HG03432 (cell line): Measurements from ENCODE around the gene AHDC1.

Experiments
- ATAC-seq: cut with Tn5 transposase; IDR thresholded peaks from one replicate; pipeline ENCODE4 v1.9.1; 2021; ENCODE audit warnings: mild to moderate bottlenecking, moderate library complexity; ENCODE audit not compliant: unreplicated experiment

AHDC1 gene

GRCh38 chr1:27614625-27615344, 10.8 kb upstream of the AHDC1 start:
- ATAC-seq, result no peak

- no peak for ATAC-seq
Observed at GRCh38 chr1:27614043-27614624, 10.2 kb upstream of the AHDC1 start.

- ATAC-seq, result no peak
Observed at GRCh38 chr1:27612718-27613117, 8.8 kb upstream of the AHDC1 start.

GRCh38 chr1:27611450-27611849, 7.5 kb upstream of the AHDC1 start:
- ATAC-seq, result no peak

GRCh38 chr1:27609618-27610240, 5.8 kb upstream of the AHDC1 start:
- ATAC-seq, result no peak

GRCh38 chr1:27609210-27609555, 5.2 kb upstream of the AHDC1 start:
- ATAC-seq, result no peak

GRCh38 chr1:27607239-27607804, 3.4 kb upstream of the AHDC1 start:
- no peak for ATAC-seq

- ATAC-seq, result no peak
Observed at GRCh38 chr1:27606708-27607238, 2.8 kb upstream of the AHDC1 start.

GRCh38 chr1:27605796-27606707, 2.1 kb upstream of the AHDC1 start:
- ATAC-seq, result no peak

GRCh38 chr1:27605300-27605766, 1.4 kb upstream of the AHDC1 start:
- no peak for ATAC-seq

- ATAC-seq, result no peak
Observed at GRCh38 chr1:27604579-27605299, 795 bp upstream of the AHDC1 start.

- no peak for ATAC-seq
Observed at GRCh38 chr1:27603309-27603680, 649 bp downstream of the AHDC1 start.

GRCh38 chr1:27602462-27603308, 1.3 kb downstream of the AHDC1 start:
- no peak for ATAC-seq

- no peak for ATAC-seq
Observed at GRCh38 chr1:27601771-27602461, 2.0 kb downstream of the AHDC1 start.

- no peak for ATAC-seq
Observed at GRCh38 chr1:27601321-27601770, 2.6 kb downstream of the AHDC1 start.

GRCh38 chr1:27600498-27601175, 3.3 kb downstream of the AHDC1 start:
- no peak for ATAC-seq

- ATAC-seq, result no peak
Observed at GRCh38 chr1:27599605-27600497, 4.1 kb downstream of the AHDC1 start.
